ENCODE data around the gene TACR2.

TACR2 gene

DNA sequence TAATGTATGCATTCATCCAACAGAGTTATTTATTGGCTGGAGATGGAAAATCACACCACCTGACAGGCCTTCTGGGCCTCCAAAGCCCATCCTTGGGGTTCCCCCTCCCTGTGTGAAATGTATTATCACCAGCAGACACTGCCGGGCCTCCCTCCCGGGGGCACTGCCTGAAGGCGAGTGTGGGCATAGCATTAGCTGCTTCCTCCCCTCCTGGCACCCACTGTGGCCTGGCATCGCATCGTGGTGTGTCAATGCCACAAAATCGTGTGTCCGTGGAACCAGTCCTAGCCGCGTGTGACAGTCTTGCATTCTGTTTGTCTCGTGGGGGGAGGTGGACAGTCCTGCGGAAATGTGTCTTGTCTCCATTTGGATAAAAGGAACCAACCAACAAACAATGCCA, 15.3 kb downstream of the TACR2 start:
- DNase-seq (ENCODE audit: extremely low read depth, low read depth), result no peak
- TF ChIP-seq, protein P1, sequence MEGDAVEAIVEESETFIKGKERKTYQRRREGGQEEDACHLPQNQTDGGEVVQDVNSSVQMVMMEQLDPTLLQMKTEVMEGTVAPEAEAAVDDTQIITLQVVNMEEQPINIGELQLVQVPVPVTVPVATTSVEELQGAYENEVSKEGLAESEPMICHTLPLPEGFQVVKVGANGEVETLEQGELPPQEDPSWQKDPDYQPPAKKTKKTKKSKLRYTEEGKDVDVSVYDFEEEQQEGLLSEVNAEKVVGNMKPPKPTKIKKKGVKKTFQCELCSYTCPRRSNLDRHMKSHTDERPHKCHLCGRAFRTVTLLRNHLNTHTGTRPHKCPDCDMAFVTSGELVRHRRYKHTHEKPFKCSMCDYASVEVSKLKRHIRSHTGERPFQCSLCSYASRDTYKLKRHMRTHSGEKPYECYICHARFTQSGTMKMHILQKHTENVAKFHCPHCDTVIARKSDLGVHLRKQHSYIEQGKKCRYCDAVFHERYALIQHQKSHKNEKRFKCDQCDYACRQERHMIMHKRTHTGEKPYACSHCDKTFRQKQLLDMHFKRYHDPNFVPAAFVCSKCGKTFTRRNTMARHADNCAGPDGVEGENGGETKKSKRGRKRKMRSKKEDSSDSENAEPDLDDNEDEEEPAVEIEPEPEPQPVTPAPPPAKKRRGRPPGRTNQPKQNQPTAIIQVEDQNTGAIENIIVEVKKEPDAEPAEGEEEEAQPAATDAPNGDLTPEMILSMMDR (IDR thresholded peaks at IDR 0.05; ENCODE audit: low read depth, low read length), result no peak

DNA sequence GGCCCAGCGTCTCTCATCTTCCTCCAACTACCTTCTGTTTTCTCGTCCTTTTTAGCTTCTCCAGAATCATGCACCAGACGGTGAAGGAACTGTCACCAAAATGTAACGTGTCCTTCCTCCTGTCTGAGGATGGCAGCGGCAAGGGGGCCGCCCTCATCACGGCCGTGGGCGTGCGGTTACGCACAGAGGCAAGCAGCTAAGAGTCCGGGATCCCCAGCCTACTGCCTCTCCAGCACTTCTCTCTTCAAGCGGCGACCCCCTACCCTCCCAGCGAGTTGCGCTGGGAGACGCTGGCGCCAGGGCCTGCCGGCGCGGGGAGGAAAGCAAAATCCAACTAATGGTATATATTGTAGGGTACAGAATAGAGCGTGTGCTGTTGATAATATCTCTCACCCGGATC, 15.8 kb downstream of the TACR2 start:
- TF ChIP-seq, protein P1 (IDR thresholded peaks at IDR 0.05; ENCODE audit: low read depth, low read length), result no peak
- DNase-seq (ENCODE audit: extremely low read depth, low read depth), result no peak

DNA sequence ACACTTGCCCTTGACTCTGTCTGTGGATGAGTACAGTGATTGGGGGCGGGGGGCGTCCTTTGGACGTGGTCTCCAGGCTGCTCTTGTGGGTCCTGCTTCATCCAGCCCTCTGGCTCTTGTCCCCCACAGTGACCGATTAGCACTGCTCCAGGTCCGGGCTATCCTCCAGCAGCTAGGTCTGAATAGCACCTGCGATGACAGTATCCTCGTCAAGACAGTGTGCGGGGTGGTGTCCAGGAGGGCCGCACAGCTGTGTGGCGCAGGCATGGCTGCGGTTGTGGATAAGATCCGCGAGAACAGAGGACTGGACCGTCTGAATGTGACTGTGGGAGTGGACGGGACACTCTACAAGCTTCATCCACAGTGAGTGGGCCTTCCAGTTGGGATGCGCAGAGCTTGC, 18.3 kb downstream of the TACR2 start:
- DNase-seq (ENCODE audit: extremely low read depth, low read depth), result no peak
- TF ChIP-seq, protein P1 (IDR thresholded peaks at IDR 0.05; ENCODE audit: low read depth, low read length), result no peak

DNA sequence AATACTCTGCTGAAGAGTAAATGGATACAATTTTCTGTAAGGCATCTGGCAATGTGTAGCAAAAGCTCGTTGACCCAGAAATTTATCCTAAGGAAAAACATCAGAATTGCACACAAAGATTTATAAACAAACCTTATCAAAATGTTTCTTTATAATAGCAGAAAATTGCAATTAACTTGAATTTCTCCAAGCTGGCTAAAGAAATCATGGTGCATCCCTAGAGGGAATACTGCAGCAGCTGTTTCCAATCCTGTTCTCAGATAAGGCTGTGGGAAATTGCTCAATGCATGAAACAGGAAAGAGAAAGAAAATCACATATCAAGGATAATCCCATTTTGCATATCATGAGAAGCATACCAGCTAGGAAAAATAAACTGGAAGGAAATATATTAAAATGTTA, 18.7 kb downstream of the TACR2 start:
- DNase-seq (ENCODE audit: extremely low read depth, low read depth), result peak; percentile 85
- TF ChIP-seq, protein P1 (IDR thresholded peaks at IDR 0.05; ENCODE audit: low read depth, low read length), result no peak

DNA sequence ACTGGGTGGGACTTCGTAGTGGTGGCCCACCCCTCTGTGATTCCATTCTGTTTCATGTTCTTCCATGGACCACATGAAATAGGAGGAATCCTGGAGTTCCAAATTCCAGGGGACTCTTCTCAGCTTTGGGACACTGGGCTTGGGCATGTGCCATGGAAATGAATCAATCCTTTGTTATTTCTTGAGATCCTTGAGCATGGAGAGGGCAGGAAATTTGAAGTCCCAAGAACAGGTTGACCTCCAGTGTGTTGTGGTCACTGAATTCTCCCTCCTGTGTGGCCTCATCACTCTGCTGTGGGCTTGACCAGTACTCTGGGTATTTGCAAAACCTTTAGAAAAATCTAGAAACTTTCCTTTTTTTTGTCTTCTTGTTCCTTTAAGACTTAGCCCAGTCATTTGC, 22.7 kb downstream of the TACR2 start:
- no peak for DNase-seq (ENCODE audit: extremely low read depth, low read depth)
- TF ChIP-seq, protein P1 (IDR thresholded peaks at IDR 0.05; ENCODE audit: low read depth, low read length), result no peak

DNA sequence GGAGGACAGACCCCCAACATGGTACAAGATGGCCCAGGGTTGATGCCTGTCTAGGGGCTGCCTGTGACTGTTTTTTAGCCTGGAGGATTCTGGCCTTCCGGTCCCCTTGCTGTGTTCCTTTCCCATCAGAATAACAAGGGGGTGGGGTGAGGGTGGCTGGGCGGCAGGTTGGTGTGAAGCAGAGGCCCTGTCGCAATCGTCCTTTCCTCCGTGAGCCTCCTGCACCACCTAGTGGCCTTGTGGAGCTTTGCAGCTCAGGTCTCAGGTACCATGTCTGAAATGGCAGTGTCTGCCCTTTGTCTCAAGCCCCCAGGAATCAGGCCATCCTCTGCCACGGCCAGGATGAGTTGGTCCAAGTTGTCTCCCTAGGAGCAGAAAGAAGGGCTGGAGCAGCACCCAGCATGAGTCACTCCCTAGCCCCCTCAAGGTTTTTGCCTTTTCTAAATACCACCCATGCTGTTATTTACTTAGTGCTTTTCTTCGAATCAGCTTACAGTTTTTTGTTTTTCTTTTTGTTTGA, 24.2 kb downstream of the TACR2 start:
- DNase-seq (ENCODE audit: extremely low read depth, low read depth), result no peak

DNA sequence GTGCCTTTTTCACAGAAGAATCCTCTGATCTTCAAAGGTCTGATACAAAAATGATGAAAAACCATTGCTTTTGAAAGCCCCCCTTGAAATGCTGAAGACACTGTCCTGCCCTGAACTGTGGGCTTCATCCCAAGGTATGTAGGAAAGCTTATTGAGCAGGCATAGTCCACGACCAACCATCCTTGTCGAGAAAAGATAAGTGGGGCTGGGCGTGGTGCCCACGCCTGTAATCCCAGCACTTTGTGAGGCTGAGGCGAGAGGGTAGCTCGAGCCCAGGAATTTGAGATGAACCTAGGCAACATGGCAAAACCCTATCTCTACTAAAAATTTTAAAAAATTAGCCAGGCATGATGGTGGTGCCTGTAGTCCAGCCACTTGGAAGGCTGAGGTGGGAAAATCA, 25.6 kb downstream of the TACR2 start:
- TF ChIP-seq, protein P1 (IDR thresholded peaks at IDR 0.05; ENCODE audit: low read depth, low read length), result no peak
- no peak for DNase-seq (ENCODE audit: extremely low read depth, low read depth)

More for the DNA sequence above, 24.2 kb downstream of the TACR2 start:
- TF ChIP-seq, protein P1 (IDR thresholded peaks at IDR 0.05; ENCODE audit: low read depth, low read length), result peak; percentile 97

All from AG09319 (cell line).